T-helper 1 cell treated with Interleukin-12 subunit alpha and Interleukin-12 subunit beta and Interleukin-4 antibody, amounts not matched to agents 30 ng/mL and 1 ng/mL, for 36 hours (primary cell): Measurements from ENCODE around the gene BST1. TPM values are rescaled to one million over a fixed set of nuclear protein-coding genes. Genes with fewer than 3 reads are reported as not detected.

Experiments
- intact Hi-C: fragments of 100-400 bp; cut with micrococcal nuclease; formaldehyde crosslinking; loops from one replicate; pipeline ENCODE4 v1.15.1; 2024
- total RNA-seq: library from RNA; stranded (reverse); gene quantifications from 2 replicates; pipeline ENCODE4 v1.2.3, GENCODE V29; 2022

The BST1 gene
- total RNA-seq, 1 donor from 2014 or later, result 0.88 TPM

- intact Hi-C loops, result no loop called here
Measured at GRCh38 chr4:15675356-15675755, 27.5 kb upstream of the BST1 start.

DNA sequence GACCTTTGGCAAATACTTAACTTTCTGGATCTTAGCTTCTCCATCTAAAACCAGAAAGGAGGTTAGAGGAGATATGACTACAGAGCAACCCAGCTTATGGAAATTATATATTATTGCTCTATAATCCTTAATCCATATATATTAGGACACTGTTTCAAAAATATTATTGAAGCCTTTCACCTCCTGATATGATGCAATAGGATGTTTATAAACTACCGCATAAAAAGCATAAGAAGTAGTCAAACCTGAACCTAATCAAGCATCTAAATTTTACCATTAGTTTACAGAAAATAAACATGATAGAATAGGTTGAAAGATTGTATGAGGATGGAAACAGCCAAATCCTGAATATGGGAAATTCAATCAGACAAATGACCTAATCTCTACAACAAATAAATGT is 26.8 kb upstream of the BST1 start:
- intact Hi-C loops, result no loop called here

DNA sequence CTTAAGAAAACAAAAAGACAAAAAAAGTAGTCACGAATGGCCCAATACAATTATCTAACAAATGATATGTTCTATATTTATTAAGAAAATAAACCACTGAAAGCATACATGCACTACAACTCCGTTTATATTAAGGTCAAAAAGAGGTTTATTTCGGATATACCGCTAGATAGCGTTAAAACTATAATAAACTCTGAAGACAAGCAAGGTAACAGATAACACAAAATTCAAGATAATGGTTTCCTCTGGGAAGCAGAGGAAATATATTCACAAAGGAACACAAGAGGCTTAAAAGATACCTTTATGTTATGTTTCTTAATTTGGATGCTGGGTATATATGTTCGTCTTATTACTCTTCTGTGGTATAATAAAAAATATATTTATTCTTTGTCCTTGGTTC is 26.0 kb upstream of the BST1 start:
- intact Hi-C loops, result no loop called here

GRCh38 chr4:15677507-15677988 is 25.3 kb upstream of the BST1 start:
- intact Hi-C loops, result no loop called here

DNA sequence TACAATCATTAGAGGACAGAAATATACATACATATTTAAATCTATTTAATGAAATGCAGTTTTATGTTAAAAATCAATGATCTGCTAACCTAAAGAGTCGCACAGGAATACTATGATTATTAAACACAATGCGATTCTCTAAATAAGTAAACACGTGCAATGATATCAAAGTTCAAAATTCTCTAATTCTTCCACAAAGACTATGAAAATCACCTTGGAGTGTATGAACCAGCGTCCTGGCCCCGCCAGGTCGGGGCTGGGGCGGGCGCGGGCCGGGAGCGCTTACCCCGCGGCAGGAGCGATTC is 21.8 kb upstream of the BST1 start:
- intact Hi-C loops, result loop anchor here (1.0 to 5.0 kb wide), 9 partner anchors 26 to 1896 kb away; partner anchors contain the start of genes CPEB2, FBXL5 and LAP3

- intact Hi-C loops, result loop anchor here (1.0 to 5.0 kb wide), 12 partner anchors 21 to 1895 kb away; partner anchors contain the start of genes BST1, CPEB2, FBXL5 and LAP3
Measured at GRCh38 chr4:15681372-15682241, 21.3 kb upstream of the BST1 start, which contains the start of gene FAM200B. TSS of gene FAM200B (plus strand) at chr4:15681827. CDS start at chr4:15686978, 5,151 bp downstream.

- intact Hi-C loops, result loop anchor here (1.0 to 5.0 kb wide), 4 partner anchors 20 to 1655 kb away; partner anchors contain the start of genes BST1 and TAPT1
Measured at GRCh38 chr4:15682242-15683142, 20.4 kb upstream of the BST1 start.

GRCh38 chr4:15683143-15683495 is 19.7 kb upstream of the BST1 start:
- intact Hi-C loops, result loop anchor here (2.0 to 5.0 kb wide), 3 partner anchors 20 to 1654 kb away; partner anchors contain the start of genes BST1 and TAPT1

GRCh38 chr4:15684498-15684897 is 18.4 kb upstream of the BST1 start:
- intact Hi-C loops, result loop anchor here (5.0 kb wide), 1 partner anchor 1653 kb away; no protein-coding TSS in a partner anchor

GRCh38 chr4:15688051-15688450 is 14.8 kb upstream of the BST1 start:
- intact Hi-C loops, result no loop called here

- intact Hi-C loops, result no loop called here
Measured at GRCh38 chr4:15689540-15689939, 13.3 kb upstream of the BST1 start.

GRCh38 chr4:15690020-15690809 is 12.7 kb upstream of the BST1 start:
- intact Hi-C loops, result no loop called here

DNA sequence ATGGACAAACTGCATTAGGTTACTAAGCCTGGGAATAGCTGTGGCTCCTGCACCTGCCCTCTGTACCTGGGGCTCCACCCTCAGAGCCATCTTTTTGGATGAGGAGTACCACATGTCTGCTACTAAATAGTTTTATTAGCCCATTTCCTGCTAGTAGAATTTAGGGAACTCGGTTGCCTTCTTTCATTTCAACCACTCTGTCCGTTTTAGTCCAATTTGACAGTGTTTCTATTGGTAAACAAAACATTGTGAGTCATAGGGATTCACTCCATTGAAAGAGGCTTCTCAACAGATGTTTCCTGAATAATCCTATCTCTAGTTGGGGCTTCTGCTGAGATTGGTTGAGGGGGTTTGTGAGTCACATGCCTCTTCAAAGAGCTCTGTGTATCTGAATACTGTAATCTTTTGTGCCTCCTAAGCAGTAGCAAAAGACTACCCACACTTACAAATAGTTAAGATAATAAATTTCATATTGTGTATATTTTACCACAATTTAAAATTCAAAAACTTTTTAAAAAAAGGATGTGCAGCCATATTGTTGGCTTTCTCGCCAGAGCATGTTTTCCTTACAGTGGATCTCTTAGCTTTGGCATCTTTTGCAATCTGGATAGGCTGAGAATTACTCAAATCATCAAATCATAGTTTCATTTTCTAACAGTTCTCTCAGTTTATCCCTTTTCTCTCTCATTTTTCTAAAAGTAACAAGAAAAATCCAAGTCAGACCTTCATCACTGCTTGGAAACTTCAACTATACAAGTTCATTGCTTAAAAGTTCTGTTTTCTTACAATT is 11.3 kb upstream of the BST1 start:
- intact Hi-C loops, result no loop called here

DNA sequence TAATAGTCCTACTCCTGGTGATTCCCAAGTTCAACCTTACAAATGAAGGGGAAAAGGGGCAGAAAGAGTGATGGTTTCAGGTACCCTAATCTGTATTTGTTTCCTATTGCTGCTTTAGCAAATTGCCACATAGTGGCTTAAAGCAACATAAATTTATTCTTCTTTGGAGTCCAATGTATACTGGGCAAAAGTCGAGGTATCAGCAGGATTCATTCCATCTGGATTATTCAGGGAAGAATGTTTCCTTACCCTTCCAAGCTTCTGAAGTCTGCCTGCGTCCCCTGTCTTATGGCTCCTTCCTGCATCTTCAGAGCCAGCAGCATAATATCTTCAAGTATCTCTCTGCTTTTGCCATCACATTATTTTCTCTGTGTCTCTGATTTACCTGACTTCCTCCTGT is 10.3 kb upstream of the BST1 start:
- intact Hi-C loops, result no loop called here

DNA sequence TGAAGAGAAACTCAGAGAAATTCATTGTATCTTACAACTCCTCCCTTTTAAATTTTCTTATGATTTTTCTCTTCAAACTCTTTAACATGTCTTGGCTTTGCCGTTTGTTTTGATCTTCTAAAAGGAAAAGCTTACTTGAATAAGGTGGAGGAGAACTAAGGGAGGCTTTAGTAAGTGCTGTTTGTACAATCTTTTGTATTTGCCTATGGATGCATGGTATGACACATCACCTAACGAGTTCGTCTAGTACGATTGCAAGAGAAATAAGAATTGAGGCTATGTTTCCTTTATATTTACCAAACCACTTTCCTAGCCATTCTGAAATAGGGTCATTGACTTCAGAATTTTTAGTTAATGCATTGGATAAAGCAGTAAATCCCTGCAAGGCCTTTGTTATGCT is 8.4 kb upstream of the BST1 start:
- intact Hi-C loops, result no loop called here

- intact Hi-C loops, result no loop called here
Measured at GRCh38 chr4:15695240-15695699, 7.6 kb upstream of the BST1 start.

DNA sequence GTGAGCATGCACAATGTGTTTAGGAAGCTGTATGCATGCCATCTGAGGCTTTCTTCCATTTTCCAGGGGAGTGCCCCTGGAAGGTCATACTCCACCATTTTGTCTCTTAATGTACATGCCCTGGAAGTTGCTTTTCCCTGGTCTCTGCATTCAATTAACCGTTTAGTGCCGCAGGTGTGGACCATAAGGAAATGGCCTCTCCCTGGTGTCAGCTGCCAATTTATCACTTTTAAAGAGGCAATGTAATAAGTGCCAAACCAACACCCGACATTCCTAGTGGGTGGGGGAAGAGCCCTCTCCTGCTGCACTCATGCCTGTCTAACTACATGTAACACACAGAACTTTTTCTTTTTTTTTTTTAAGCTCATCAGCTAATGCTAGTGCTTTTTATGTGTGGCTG is 7.1 kb upstream of the BST1 start:
- intact Hi-C loops, result no loop called here

DNA sequence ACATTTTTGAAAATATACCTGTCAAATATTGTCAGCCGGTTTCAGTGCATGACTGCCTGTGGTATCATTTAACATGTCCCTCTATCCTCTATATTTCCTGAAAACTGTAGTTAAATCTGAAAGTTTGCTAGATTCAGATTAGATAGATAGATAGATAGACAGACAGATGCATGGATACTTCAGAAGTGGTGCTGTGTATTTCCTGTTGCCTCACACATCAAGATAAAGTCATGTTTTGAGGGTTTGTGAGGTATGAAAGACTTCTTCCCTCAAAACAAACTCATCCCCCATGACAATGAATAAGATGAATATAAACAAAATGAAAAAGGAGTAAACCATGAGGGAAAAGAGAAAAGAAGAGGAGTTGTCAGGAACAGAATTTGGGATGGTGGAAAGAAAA is 6.0 kb upstream of the BST1 start:
- intact Hi-C loops, result no loop called here

DNA sequence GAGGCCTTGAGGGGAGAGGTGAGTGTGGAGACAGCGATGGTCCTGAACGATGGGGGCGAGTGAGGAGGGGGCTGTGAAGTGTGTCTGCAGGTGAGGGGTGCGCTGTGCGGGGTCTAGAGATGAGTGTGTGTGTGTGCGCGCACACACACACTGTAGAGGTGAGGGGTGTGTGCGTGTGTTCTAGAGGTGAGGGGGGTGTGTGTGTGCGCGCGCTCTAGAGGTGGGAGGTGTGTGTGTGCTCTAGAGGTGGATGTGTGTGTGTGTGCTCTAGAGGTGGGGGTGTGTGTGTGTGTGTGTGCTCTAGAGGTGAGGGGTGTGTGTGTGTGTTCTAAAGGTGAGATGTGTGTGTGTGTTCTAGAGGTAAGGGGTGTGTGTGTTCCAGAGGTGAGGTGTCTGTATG is 574 bp downstream of the BST1 start:
- intact Hi-C loops, result loop anchor here (2.0 kb wide), 2 partner anchors 21 to 51 kb away; no protein-coding TSS in a partner anchor

DNA sequence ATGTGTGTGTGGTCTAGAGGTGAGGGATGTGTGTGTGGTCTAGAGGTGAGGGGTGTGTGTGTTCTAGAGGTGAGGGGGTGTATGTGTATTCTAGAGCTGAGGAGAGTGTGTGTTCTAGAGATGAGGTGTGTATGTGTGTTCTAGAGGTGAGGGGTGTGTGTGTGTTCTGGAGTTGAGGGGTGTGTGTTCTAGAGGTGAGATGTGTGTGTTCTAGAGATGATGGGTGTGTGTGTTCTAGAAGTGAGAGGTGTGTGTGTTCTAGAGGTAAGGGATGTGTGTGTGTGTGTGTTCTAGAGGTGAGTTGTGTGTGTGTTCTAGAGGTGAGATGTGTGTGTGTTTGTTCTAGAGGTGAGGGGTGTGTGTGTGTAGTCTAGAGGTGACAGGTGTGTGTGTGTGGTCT is 1.3 kb downstream of the BST1 start:
- intact Hi-C loops, result no loop called here
